ENCODE results near the gene HOXB7. TPM values are rescaled to one million over a fixed set of nuclear protein-coding genes. Genes with fewer than 3 reads are reported as not detected.

HOXB7 gene
- total RNA-seq, 4 donors from 2014 or later: 2.3 to 11.1 (median 5.2) TPM

DNA sequence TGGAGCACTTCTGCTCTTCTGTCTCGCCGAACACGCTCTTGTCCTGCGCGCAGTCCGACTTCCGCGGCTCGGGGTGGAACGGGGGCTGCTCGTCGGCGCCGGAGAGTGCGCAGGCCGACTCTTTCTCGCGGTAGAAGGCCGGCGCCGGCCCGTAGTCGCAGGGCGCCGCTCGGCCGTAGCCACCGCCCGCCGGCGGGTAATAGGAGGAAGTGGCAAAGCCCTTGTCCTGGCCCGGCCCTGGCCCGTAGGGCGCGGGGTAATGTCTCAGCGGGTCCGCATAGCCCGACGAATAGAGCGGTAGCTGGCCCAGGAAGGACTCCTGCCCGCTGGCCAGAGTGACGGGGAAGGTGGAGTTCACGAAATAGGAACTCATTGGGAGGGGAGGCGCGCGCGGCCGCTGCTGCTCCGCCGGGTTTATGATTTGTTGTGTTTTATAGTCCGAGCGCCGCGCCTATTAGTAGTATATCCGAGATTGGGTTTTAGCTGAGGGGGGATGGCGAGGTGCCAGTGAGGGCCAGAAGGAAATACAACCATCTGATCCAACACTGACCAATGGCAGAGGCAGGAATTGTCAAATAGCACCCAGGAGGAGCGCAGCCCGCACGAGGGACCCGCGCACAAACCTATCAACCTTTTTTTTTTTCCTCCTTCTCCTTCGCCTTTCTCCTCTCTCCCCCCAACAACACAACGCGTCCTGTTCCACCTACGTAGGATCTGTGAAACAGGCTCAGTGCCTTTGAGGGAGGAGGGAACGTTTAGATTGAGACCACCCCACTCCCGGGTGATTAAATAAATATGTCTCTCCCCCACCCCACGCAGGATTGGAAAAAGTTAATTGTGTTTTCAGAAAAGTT is 12.8 kb downstream of the HOXB7 start:
- TF ChIP-seq CTCF (IDR thresholded peaks at IDR 0.05; ENCODE audit: low read depth): no peak

DNA sequence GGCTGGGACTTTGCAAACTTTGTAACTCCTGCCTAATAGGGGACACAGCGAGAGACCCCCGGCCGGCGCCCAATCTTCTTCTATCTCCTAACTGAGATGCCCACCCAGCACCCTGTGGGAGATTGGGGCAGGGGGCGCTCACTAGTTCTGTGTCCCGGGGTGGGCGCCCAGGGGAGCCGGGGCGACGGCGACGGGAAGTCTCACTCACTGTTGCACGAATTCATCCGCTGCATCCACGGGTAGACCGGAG is 13.4 kb downstream of the HOXB7 start:
- TF ChIP-seq CTCF (IDR thresholded peaks at IDR 0.05; ENCODE audit: low read depth): no peak

- no peak for TF ChIP-seq CTCF (IDR thresholded peaks at IDR 0.05; ENCODE audit: low read depth)
These were observed 13.9 kb downstream of the HOXB7 start for GRCh38 chr17:48596735-48597527.

- TF ChIP-seq CTCF (IDR thresholded peaks at IDR 0.05; ENCODE audit: low read depth): no peak
These were observed 14.7 kb downstream of the HOXB7 start for GRCh38 chr17:48596000-48596734.

DNA sequence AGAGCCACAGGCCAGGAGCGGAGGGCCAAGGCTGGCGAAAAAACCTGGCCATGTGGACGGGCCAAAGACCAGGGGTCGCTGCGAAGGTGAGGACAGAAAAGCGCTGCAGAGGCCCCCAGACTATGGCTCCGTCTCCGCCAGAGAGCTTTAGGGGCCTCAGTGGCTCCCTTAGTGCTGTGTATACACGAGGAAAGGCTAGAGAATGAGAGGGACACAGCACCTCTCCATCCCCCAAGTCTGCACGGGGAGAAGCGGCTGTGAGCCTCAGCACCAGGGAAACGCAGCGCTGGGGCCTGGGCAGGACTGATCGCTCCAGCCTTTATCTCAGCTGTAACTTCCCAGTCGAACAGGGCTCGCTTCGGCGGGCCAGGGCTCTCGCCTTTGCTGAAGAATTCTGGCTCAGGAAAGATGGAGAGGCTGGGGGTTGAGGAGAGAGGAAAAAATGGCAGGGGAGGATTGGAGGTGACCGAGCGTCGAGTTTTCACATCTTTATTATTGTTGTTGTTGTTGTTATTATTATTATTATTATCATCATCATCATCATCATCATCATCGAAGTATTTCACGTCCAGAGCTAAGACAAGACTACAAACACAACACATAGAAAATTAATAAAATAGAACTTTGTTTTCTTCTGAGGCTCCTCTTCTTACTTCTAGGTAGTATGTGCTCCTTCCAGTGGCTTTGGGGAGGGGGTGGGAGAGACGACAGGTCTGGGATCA is 15.4 kb downstream of the HOXB7 start:
- no peak for TF ChIP-seq CTCF (IDR thresholded peaks at IDR 0.05; ENCODE audit: low read depth)

GRCh38 chr17:48594538-48595277 is 16.1 kb downstream of the HOXB7 start:
- no peak for TF ChIP-seq CTCF (IDR thresholded peaks at IDR 0.05; ENCODE audit: low read depth)

Data from subcutaneous adipose tissue (tissue), 4 donors.